Kidney glomerular epithelial cell (primary cell): Measurements from ENCODE around the gene GMIP.
"Not testable (repeated sequence)": the region's sequence is repeated elsewhere in the genome, so short reads cannot be mapped to it uniquely, and the experiment has no call there.

Experiments used
- DNase-seq: peaks from one replicate; lab custom pipeline; 2025; lab: John Stamatoyannopoulos, UW

GMIP gene

GRCh38 chr19:19606021-19606420, 37.4 kb downstream of the GMIP start:
- DNase-seq: no peak

GRCh38 chr19:19602713-19603324, 40.6 kb downstream of the GMIP start:
- no peak for DNase-seq

GRCh38 chr19:19602136-19602712, 41.2 kb downstream of the GMIP start:
- no peak for DNase-seq

- no peak for DNase-seq
Observed at GRCh38 chr19:19600793-19601330, 42.6 kb downstream of the GMIP start.

- DNase-seq: not testable (repeated sequence)
Observed at GRCh38 chr19:19598728-19599451, 44.6 kb downstream of the GMIP start.

GRCh38 chr19:19597809-19598306, 45.6 kb downstream of the GMIP start:
- DNase-seq: no peak

- DNase-seq: no peak
Observed at GRCh38 chr19:19595171-19595701, 48.2 kb downstream of the GMIP start.

- DNase-seq: no peak
Observed at GRCh38 chr19:19594381-19594780, 49.1 kb downstream of the GMIP start.

GRCh38 chr19:19592690-19593089, 50.8 kb downstream of the GMIP start:
- no peak for DNase-seq

- peak; percentile 71 for DNase-seq
Observed at GRCh38 chr19:19591133-19591825, 52.2 kb downstream of the GMIP start.

GRCh38 chr19:19588546-19588945, 54.9 kb downstream of the GMIP start:
- no peak for DNase-seq

GRCh38 chr19:19587771-19588170, 55.7 kb downstream of the GMIP start:
- DNase-seq: no peak

GRCh38 chr19:19584356-19584755, 59.1 kb downstream of the GMIP start:
- no peak for DNase-seq

- DNase-seq: no peak
Observed at GRCh38 chr19:19582471-19582870, 61.0 kb downstream of the GMIP start.

GRCh38 chr19:19581391-19581790, 62.1 kb downstream of the GMIP start:
- DNase-seq: no peak

- DNase-seq: no peak
Observed at GRCh38 chr19:19580418-19580817, 63.0 kb downstream of the GMIP start.

GRCh38 chr19:19579533-19580361, 63.7 kb downstream of the GMIP start:
- no peak for DNase-seq
